H9 (cell line): Measurements from ENCODE around the gene CDC123. TPM values are rescaled to one million over a fixed set of nuclear protein-coding genes. Genes with fewer than 3 reads are reported as not detected.

Experiments
- DNase-seq: peaks from one replicate; pipeline ENCODE4 v3.0.0-alpha.2; 2017
- H2AFZ ChIP-seq: one replicate; pipeline ENCODE4 v1.6.1; 2013; ENCODE audit warnings: mild to moderate bottlenecking, low read length, control low read depth, moderate library complexity
- H2AK5ac ChIP-seq: 2 replicates; pipeline ENCODE4 v1.6.1; 2013; ENCODE audit warnings: low read length, control low read depth, mixed read lengths; ENCODE audit not compliant: insufficient read length
- H2BK120ac ChIP-seq: one replicate; pipeline ENCODE4 v1.6.1; 2013; ENCODE audit warnings: low read depth, mild to moderate bottlenecking, low read length, control low read depth, inconsistent platforms; ENCODE audit not compliant: poor library complexity, severe bottlenecking
- H2BK12ac ChIP-seq: 2 replicates; pipeline ENCODE4 v1.6.1; 2013; ENCODE audit warnings: low read length, control low read depth, mixed read lengths, low read depth; ENCODE audit not compliant: insufficient read length
- H2BK15ac ChIP-seq: 2 replicates; pipeline ENCODE4 v1.6.1; 2013; ENCODE audit warnings: low read depth, low read length, control low read depth
- H2BK20ac ChIP-seq: one replicate; pipeline ENCODE4 v1.6.1; 2013; ENCODE audit warnings: low read depth, mild to moderate bottlenecking, low read length, control low read depth, inconsistent platforms; ENCODE audit not compliant: poor library complexity, severe bottlenecking
- H2BK5ac ChIP-seq: 2 replicates; pipeline ENCODE4 v1.6.1; 2013; ENCODE audit warnings: low read length, control low read depth, mixed read lengths; ENCODE audit not compliant: insufficient read length
- H3K14ac ChIP-seq: 2 replicates; pipeline ENCODE4 v1.6.1; 2013; ENCODE audit warnings: low read length, control low read depth; ENCODE audit not compliant: insufficient read depth
- H3K18ac ChIP-seq: 2 replicates; pipeline ENCODE4 v1.6.1; 2013; ENCODE audit warnings: low read depth, mild to moderate bottlenecking, mixed read lengths, low read length, control low read depth; ENCODE audit not compliant: insufficient read length
- H3K23ac ChIP-seq: 2 replicates; pipeline ENCODE4 v1.6.1; 2013; ENCODE audit warnings: low read length, control low read depth, mixed read lengths, low read depth; ENCODE audit not compliant: insufficient read length
- H3K23me2 ChIP-seq: 2 replicates; pipeline ENCODE4 v1.6.1; 2013; ENCODE audit warnings: low read depth, mild to moderate bottlenecking, mixed read lengths, low read length, control low read depth; ENCODE audit not compliant: insufficient read length, poor library complexity, severe bottlenecking
- H3K27ac ChIP-seq: 2 replicates; pipeline ENCODE4 v1.5.1; 2013; ENCODE audit warnings: low read length, control low read depth, mixed read lengths, low read depth; ENCODE audit not compliant: insufficient read length
- H3K27me3 ChIP-seq: 2 replicates; pipeline ENCODE4 v1.6.1; 2013; ENCODE audit warnings: low read length, control low read depth, inconsistent platforms; ENCODE audit not compliant: insufficient read depth
- H3K4ac ChIP-seq: 2 replicates; pipeline ENCODE4 v1.6.1; 2013; ENCODE audit warnings: low read depth, mild to moderate bottlenecking, control low read depth, inconsistent platforms, low read length, moderate library complexity
- H3K4me1 ChIP-seq: 2 replicates; pipeline ENCODE4 v1.6.1; 2013; ENCODE audit warnings: low read length, control low read depth, inconsistent platforms; ENCODE audit not compliant: insufficient read depth
- H3K4me2 ChIP-seq: 2 replicates; pipeline ENCODE4 v1.6.1; 2013; ENCODE audit warnings: low read length, control low read depth, mixed read lengths; ENCODE audit not compliant: insufficient read length, insufficient read depth
- H3K56ac ChIP-seq: 2 replicates; pipeline ENCODE4 v1.6.1; 2013; ENCODE audit warnings: low read depth, mild to moderate bottlenecking, mixed read lengths, low read length, control low read depth; ENCODE audit not compliant: insufficient read length
- H3K79me1 ChIP-seq: 2 replicates; pipeline ENCODE4 v1.6.1; 2013; ENCODE audit warnings: low read depth, mild to moderate bottlenecking, moderate library complexity, low read length, control low read depth, inconsistent platforms; ENCODE audit not compliant: insufficient read depth, poor library complexity, severe bottlenecking
- H3K79me2 ChIP-seq: 2 replicates; pipeline ENCODE4 v1.6.1; 2013; ENCODE audit warnings: low read length, control low read depth, inconsistent platforms; ENCODE audit not compliant: insufficient read depth
- H3K9ac ChIP-seq: 2 replicates; pipeline ENCODE4 v1.6.1; 2013; ENCODE audit warnings: low read length, control low read depth, mixed read lengths; ENCODE audit not compliant: insufficient read length; ENCODE audit errors: extremely low read depth
- H3K9me3 ChIP-seq: one replicate; pipeline ENCODE4 v1.6.1; 2013; ENCODE audit warnings: low read depth, low read length, inconsistent platforms; ENCODE audit not compliant: control insufficient read depth
- H3T11ph ChIP-seq: one replicate; pipeline ENCODE4 v1.6.1; 2013; ENCODE audit warnings: mild to moderate bottlenecking, low read length, control low read depth, inconsistent platforms
- H4K20me1 ChIP-seq: one replicate; pipeline ENCODE4 v1.6.1; 2013; ENCODE audit not compliant: control insufficient read depth, insufficient read length, insufficient read depth
- H4K5ac ChIP-seq: 2 replicates; pipeline ENCODE4 v1.6.1; 2013; ENCODE audit warnings: low read depth, mild to moderate bottlenecking, mixed read lengths, low read length, control low read depth; ENCODE audit not compliant: insufficient read length
- H4K8ac ChIP-seq: replicated peaks from 2 replicates; pipeline ENCODE4 v1.6.1; 2013; ENCODE audit warnings: low read length, control low read depth, mixed read lengths, low read depth; ENCODE audit not compliant: insufficient read length
- H4K91ac ChIP-seq: 2 replicates; pipeline ENCODE4 v1.6.1; 2013; ENCODE audit warnings: low read depth, mild to moderate bottlenecking, moderate library complexity, mixed read lengths, low read length, control low read depth; ENCODE audit not compliant: insufficient read length
- H3K27ac Mint-ChIP-seq, 3 experiments: 2 replicates in 2 of 3; 3 replicates in 1 of 3; pipeline ENCODE4 v1.8.0; 2020 to 2021; ENCODE audit warnings: mixed read lengths in 3 of 3, mild to moderate bottlenecking in 1 of 3, moderate library complexity in 1 of 3
- H3K27me3 Mint-ChIP-seq: 2 replicates; pipeline ENCODE4 v1.8.0; 2021; ENCODE audit warnings: low read depth, mild to moderate bottlenecking, moderate library complexity, mixed read lengths
- H3K36me3 Mint-ChIP-seq, 3 experiments: 2 replicates in 2 of 3; 3 replicates in 1 of 3; pipeline ENCODE4 v1.8.0; 2020 to 2021; ENCODE audit warnings: low read depth in 3 of 3, mixed read lengths in 3 of 3; ENCODE audit not compliant: insufficient read depth in 1 of 3
- H3K4me1 Mint-ChIP-seq, 2 experiments: 2 replicates each; pipeline ENCODE4 v1.8.0; 2020; ENCODE audit warnings: mixed read lengths in 2 of 2
- H3K4me3 Mint-ChIP-seq, 2 experiments: 2 replicates in 1 of 2; 3 replicates in 1 of 2; pipeline ENCODE4 v1.8.0; 2020 to 2021; ENCODE audit warnings: mild to moderate bottlenecking in 2 of 2, mixed read lengths in 2 of 2, moderate library complexity in 1 of 2
- H3K9me3 Mint-ChIP-seq, 2 experiments: 2 replicates in 1 of 2; 3 replicates in 1 of 2; pipeline ENCODE4 v1.8.0; 2020; ENCODE audit warnings: mild to moderate bottlenecking in 2 of 2, mixed read lengths in 2 of 2, moderate library complexity in 1 of 2
- WGBS: extraction: QIAGEN DNeasy Blood & Tissue Kit; methylation state at CpG from one replicate; pipeline ENCODE4 v1.1.7; 2013; ENCODE audit warnings: missing lambda C conversion rate, low lambda C conversion rate, mixed read lengths; ENCODE audit not compliant: insufficient read length; ENCODE audit errors: extremely low coverage; 5-methylcytosine and 5-hydroxymethylcytosine counted together
- total RNA-seq: library from RNA; stranded (reverse); gene quantifications from 2 replicates; pipeline ENCODE4 v1.2.1, GENCODE V29; 2021
- TF ChIP-seq, protein P1 (sequence below): fragments of 200-600 bp; sonication (generic); conservative IDR thresholded peaks from 3 replicates; pipeline ENCODE4 v1.8.0; 2021; ENCODE audit warnings: antibody characterized with exemption, mild to moderate bottlenecking

CDC123 gene
- total RNA-seq, 1 experiment from 2014 or later: 159 TPM

DNA sequence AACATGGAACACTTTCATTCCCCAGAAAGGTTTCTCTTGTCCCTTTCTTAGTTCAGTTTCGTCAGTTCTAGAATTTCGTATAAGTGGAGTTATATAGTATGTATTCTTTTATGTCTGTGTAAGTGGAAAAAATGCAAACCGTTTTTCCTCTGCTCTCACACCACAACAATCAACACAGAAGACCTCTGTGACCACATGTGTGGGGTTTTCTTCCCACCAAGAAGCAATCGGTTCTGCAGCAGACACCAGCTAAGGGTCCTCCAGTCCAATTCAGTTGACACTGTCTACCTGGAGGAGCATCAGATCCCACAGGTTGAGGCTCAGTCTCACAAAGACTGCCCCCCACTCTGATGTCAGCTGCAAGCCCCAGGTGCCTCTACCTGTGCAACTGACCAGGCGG lies 6.2 kb downstream of the CDC123 start:
- Mint-ChIP-seq H3K27me3 (no peaks in the 10 kb centered on the region), H3K9me3 (no peaks in the 10 kb centered on the region), H3K4me3 (no peak overlapping the region), H3K36me3 (peaks cover 26 to 61% (median 56%) of the 10 kb centered on the region in 3 experiments), H3K4me1 (0 out of 4 replicates have a peak, but pooled peaks cover 0 to 3% of the 10 kb centered on the region in 2 experiments), H3K27ac (no peak overlapping the region)
- no peak overlapping the region for H3K4me2 ChIP-seq
- TF ChIP-seq, protein P1, sequence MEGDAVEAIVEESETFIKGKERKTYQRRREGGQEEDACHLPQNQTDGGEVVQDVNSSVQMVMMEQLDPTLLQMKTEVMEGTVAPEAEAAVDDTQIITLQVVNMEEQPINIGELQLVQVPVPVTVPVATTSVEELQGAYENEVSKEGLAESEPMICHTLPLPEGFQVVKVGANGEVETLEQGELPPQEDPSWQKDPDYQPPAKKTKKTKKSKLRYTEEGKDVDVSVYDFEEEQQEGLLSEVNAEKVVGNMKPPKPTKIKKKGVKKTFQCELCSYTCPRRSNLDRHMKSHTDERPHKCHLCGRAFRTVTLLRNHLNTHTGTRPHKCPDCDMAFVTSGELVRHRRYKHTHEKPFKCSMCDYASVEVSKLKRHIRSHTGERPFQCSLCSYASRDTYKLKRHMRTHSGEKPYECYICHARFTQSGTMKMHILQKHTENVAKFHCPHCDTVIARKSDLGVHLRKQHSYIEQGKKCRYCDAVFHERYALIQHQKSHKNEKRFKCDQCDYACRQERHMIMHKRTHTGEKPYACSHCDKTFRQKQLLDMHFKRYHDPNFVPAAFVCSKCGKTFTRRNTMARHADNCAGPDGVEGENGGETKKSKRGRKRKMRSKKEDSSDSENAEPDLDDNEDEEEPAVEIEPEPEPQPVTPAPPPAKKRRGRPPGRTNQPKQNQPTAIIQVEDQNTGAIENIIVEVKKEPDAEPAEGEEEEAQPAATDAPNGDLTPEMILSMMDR: no peak
- H2BK12ac ChIP-seq: no peak overlapping the region
- no peak overlapping the region for H2BK5ac ChIP-seq
- H2BK120ac ChIP-seq: no peak overlapping the region
- no peak overlapping the region for H3T11ph ChIP-seq
- H3K4me1 ChIP-seq: no peaks in the 10 kb centered on the region
- H3K27ac ChIP-seq: no peak overlapping the region
- no peak overlapping the region for H3K14ac ChIP-seq
- H2AK5ac ChIP-seq: no peak overlapping the region
- no peak overlapping the region for H3K23ac ChIP-seq
- peaks cover 11% of the 10 kb centered on the region for H3K79me1 ChIP-seq
- H4K20me1 ChIP-seq: no peaks in the 10 kb centered on the region
- no peaks in the 10 kb centered on the region for H3K27me3 ChIP-seq
- no peak overlapping the region for H3K9ac ChIP-seq
- no peak overlapping the region for H2AFZ ChIP-seq
- no peak overlapping the region for H3K4ac ChIP-seq
- no peak overlapping the region for H3K56ac ChIP-seq
- no peak overlapping the region for H3K18ac ChIP-seq
- no peak for DNase-seq
- no peak overlapping the region for H2BK15ac ChIP-seq
- peaks cover 19% of the 10 kb centered on the region for H3K79me2 ChIP-seq
- WGBS: no CpG with 5 or more reads among the region's 5 CpGs
- H3K23me2 ChIP-seq: no peaks in the 10 kb centered on the region
- H3K9me3 ChIP-seq: no peaks in the 10 kb centered on the region
- no peak overlapping the region for H2BK20ac ChIP-seq
- no peak overlapping the region for H4K8ac ChIP-seq
- H4K5ac ChIP-seq: no peak overlapping the region
- no peak overlapping the region for H4K91ac ChIP-seq
